GM19324 (cell line): ENCODE results near the gene SHISA4.

Source experiments
- ATAC-seq: cut with Tn5 transposase; IDR thresholded peaks from one replicate; pipeline ENCODE4 v1.9.1; 2021; ENCODE audit warnings: mild to moderate bottlenecking, moderate library complexity; ENCODE audit not compliant: unreplicated experiment, low FRiP score

The SHISA4 gene

GRCh38 chr1:201880928-201881571, 7.6 kb upstream of the SHISA4 start:
- ATAC-seq, result no peak

GRCh38 chr1:201881617-201882016, 7.1 kb upstream of the SHISA4 start:
- ATAC-seq, result no peak

GRCh38 chr1:201882665-201883132, 6.0 kb upstream of the SHISA4 start:
- no peak for ATAC-seq

- no peak for ATAC-seq
These were observed 5.4 kb upstream of the SHISA4 start for GRCh38 chr1:201883266-201883665.

GRCh38 chr1:201883786-201884185, 4.9 kb upstream of the SHISA4 start:
- no peak for ATAC-seq

GRCh38 chr1:201884425-201884824, 4.3 kb upstream of the SHISA4 start:
- no peak for ATAC-seq

GRCh38 chr1:201885531-201886075, 3.1 kb upstream of the SHISA4 start:
- no peak for ATAC-seq

GRCh38 chr1:201886103-201886885, 2.4 kb upstream of the SHISA4 start:
- ATAC-seq, result no peak

- no peak for ATAC-seq
These were observed 1.4 kb upstream of the SHISA4 start for GRCh38 chr1:201887116-201887866.

- ATAC-seq, result no peak
These were observed 631 bp downstream of the SHISA4 start for GRCh38 chr1:201889090-201889968.

GRCh38 chr1:201890223-201890622, 1.5 kb downstream of the SHISA4 start:
- ATAC-seq, result no peak

GRCh38 chr1:201890806-201891450, 2.2 kb downstream of the SHISA4 start:
- no peak for ATAC-seq

- ATAC-seq, result no peak
These were observed 2.9 kb downstream of the SHISA4 start for GRCh38 chr1:201891451-201892045.

- ATAC-seq, result no peak
These were observed 3.5 kb downstream of the SHISA4 start for GRCh38 chr1:201892211-201892610.

GRCh38 chr1:201893431-201893830, 4.7 kb downstream of the SHISA4 start:
- no peak for ATAC-seq

- no peak for ATAC-seq
These were observed 5.8 kb downstream of the SHISA4 start for GRCh38 chr1:201894343-201895119.

- no peak for ATAC-seq
These were observed 6.5 kb downstream of the SHISA4 start for GRCh38 chr1:201895120-201895665.
